K562 (cell line): ENCODE measurements around the gene CRYBG1. TPM values are rescaled to one million over a fixed set of nuclear protein-coding genes. Genes with fewer than 3 reads are reported as not detected.

ENCODE experiments used
- ARID4B ChIP-seq: sonication (generic); formaldehyde crosslinking; IDR thresholded peaks from 2 replicates; pipeline ENCODE4 v1.8.0; 2022; ENCODE audit warnings: mild to moderate bottlenecking, missing genetic modification reagents
- BRD9 ChIP-seq: fragments of 450-650 bp; IDR thresholded peaks from 2 replicates; pipeline ENCODE4 v1.6.1; 2018; ENCODE audit warnings: low read depth; ENCODE audit not compliant: partially characterized antibody
- CHD4 ChIP-seq: fragments of 200-600 bp; sonication (generic); IDR thresholded peaks from 3 replicates; pipeline ENCODE4 v1.6.1; 2012; ENCODE audit warnings: low read depth, mild to moderate bottlenecking, mixed read lengths, low read length, inconsistent platforms; ENCODE audit not compliant: insufficient read depth, insufficient replicate concordance, poor library complexity, severe bottlenecking
- CREM ChIP-seq: IDR thresholded peaks from 2 replicates; pipeline ENCODE4 v1.6.1; 2014; ENCODE audit warnings: antibody characterized with exemption, low read depth
- CXXC5 ChIP-seq: fragments of 250-450 bp; sonication (Bioruptor Pico); IDR thresholded peaks from 2 replicates; pipeline ENCODE4 v1.8.0; 2022; ENCODE audit warnings: inconsistent platforms, mild to moderate bottlenecking, moderate library complexity
- ELF4 ChIP-seq: fragments of 450-650 bp; formaldehyde crosslinking; IDR thresholded peaks from 2 replicates; pipeline ENCODE4 v1.4.0; 2022; ENCODE audit warnings: missing genetic modification characterization
- HDAC6 ChIP-seq: IDR thresholded peaks from 2 replicates; pipeline ENCODE4 v1.6.1; 2012; ENCODE audit warnings: low read depth, mild to moderate bottlenecking, control low read depth, inconsistent platforms, low read length, moderate library complexity
- ILK ChIP-seq: fragments of 450-650 bp; IDR thresholded peaks from 2 replicates; pipeline ENCODE4 v1.6.1; 2016; ENCODE audit warnings: missing genetic modification characterization, low read depth, mild to moderate bottlenecking, missing compliant biosample characterization, moderate library complexity, borderline replicate concordance
- KAT2B ChIP-seq: IDR thresholded peaks from one replicate; pipeline ENCODE4 v1.6.1; 2012; ENCODE audit warnings: low read depth, mild to moderate bottlenecking, control low read depth, inconsistent platforms, low read length, moderate library complexity
- MBD1 ChIP-seq: fragments of 250-450 bp; sonication (Bioruptor Pico); IDR thresholded peaks from 2 replicates; pipeline ENCODE4 v1.8.0; 2022; ENCODE audit warnings: inconsistent platforms
- MYNN ChIP-seq, 2 experiments: sonication (generic); formaldehyde crosslinking in 1 of 2; IDR thresholded peaks; 2 replicates each; pipeline versions ENCODE4 v1.5.0 to v1.6.1; 2016 to 2020; ENCODE audit warnings: antibody characterized with exemption in 1 of 2, missing genetic modification reagents in 1 of 2
- NELFE ChIP-seq: IDR thresholded peaks from 2 replicates; pipeline ENCODE4 v1.6.1; 2011; ENCODE audit warnings: mild to moderate bottlenecking; ENCODE audit not compliant: insufficient read depth, insufficient read length
- PURB ChIP-seq: sonication (generic); formaldehyde crosslinking; IDR thresholded peaks from 2 replicates; pipeline ENCODE4 v1.9.0; 2021; ENCODE audit warnings: low read depth, mild to moderate bottlenecking, missing genetic modification reagents
- SMAD2 ChIP-seq: fragments of 150-350 bp; IDR thresholded peaks from 2 replicates; pipeline ENCODE4 v1.6.1; 2014; ENCODE audit warnings: low read depth, mild to moderate bottlenecking, low read length
- STAT5B ChIP-seq: fragments of 250-450 bp; sonication (Bioruptor Pico); IDR thresholded peaks from 2 replicates; pipeline ENCODE4 v1.8.0; 2021; ENCODE audit warnings: mild to moderate bottlenecking, inconsistent platforms
- ZNF354B ChIP-seq: fragments of 250-450 bp; sonication (Bioruptor Pico); IDR thresholded peaks from 2 replicates; pipeline ENCODE4 v1.4.0; 2020
- ZNF707 ChIP-seq: fragments of 250-450 bp; sonication (Bioruptor Pico); conservative IDR thresholded peaks from 2 replicates; pipeline ENCODE4 v1.8.0; 2022; ENCODE audit warnings: inconsistent platforms, mild to moderate bottlenecking, moderate library complexity
- polyA plus RNA-seq, 8 experiments: library from polyadenylated mRNA; depleted of rRNA in 4 of 8; stranded (reverse) in 5 of 8; unstranded in 3 of 8; fragments of >200 nt; fragmentation: Nextera tagmentation in 2 of 8; fragmentation: Illumina TruSeq in 1 of 8; extraction: Ambion mirVana in 2 of 8; extraction: Trizol in 1 of 8; gene quantifications; 2 replicates each; pipeline versions ENCODE4 v1.2.1 to v1.2.3, GENCODE V29; 2011 to 2014; ENCODE audit warnings: inconsistent platforms in 1 of 8, missing spikeins in 1 of 8
- total RNA-seq, 7 experiments: library from RNA; depleted of rRNA in 6 of 7; stranded (reverse); fragments of >200 nt in 6 of 7; fragmentation: Illumina TruSeq in 2 of 7; extraction: Trizol in 2 of 7; gene quantifications; 2 replicates each; pipeline versions ENCODE4 v1.2.1 to v1.2.3, GENCODE V29; 2011 to 2021; ENCODE audit warnings: low replicate concordance in 1 of 7
- TF ChIP-seq, protein P1 (sequence below): sonication (generic); formaldehyde crosslinking; IDR thresholded peaks from 2 replicates; pipeline ENCODE4 v1.8.0; 2022; ENCODE audit warnings: mild to moderate bottlenecking, missing genetic modification reagents
- TF ChIP-seq, protein P2 (sequence below): IDR thresholded peaks from 2 replicates; pipeline ENCODE4 v1.6.1; 2014; ENCODE audit warnings: antibody characterized with exemption

Gene CRYBG1
- total and polyA plus RNA-seq, 9 of the 15 experiments (the other 6 are each of a cell fraction or from before 2014, with no cell fraction given) = 0.07 to 0.47 (median 0.11) TPM

DNA sequence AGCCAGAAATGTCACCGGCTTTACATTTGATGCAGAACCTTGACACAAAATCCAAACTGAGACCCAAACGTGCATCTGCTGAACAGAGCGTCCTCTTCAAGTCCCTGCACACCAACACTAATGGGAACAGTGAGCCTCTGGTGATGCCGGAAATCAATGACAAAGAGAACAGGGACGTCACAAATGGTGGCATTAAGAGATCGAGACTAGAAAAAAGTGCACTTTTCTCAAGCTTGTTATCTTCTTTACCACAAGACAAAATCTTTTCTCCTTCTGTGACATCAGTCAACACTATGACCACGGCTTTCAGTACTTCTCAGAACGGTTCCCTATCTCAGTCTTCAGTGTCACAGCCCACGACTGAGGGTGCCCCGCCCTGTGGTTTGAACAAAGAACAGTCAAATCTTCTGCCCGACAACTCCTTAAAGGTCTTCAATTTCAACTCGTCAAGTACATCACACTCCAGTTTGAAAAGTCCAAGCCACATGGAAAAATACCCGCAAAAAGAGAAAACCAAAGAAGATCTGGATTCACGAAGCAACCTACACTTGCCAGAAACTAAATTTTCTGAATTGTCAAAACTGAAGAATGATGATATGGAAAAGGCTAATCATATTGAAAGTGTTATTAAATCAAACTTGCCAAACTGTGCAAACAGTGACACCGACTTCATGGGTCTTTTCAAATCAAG, 160.3 kb downstream of the CRYBG1 start (continued):
- no peak for TF ChIP-seq ARID4B
- TF ChIP-seq STAT5B (CRISPR knock-in tag) = no peak
- TF ChIP-seq ZNF354B (CRISPR knock-in tag) = no peak
- TF ChIP-seq SMAD2 = no peak
- no peak for TF ChIP-seq HDAC6
- TF ChIP-seq ZNF707 = no peak
- TF ChIP-seq KAT2B = no peak
- TF ChIP-seq, protein P1, sequence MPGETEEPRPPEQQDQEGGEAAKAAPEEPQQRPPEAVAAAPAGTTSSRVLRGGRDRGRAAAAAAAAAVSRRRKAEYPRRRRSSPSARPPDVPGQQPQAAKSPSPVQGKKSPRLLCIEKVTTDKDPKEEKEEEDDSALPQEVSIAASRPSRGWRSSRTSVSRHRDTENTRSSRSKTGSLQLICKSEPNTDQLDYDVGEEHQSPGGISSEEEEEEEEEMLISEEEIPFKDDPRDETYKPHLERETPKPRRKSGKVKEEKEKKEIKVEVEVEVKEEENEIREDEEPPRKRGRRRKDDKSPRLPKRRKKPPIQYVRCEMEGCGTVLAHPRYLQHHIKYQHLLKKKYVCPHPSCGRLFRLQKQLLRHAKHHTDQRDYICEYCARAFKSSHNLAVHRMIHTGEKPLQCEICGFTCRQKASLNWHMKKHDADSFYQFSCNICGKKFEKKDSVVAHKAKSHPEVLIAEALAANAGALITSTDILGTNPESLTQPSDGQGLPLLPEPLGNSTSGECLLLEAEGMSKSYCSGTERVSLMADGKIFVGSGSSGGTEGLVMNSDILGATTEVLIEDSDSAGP (CRISPR knock-in tag) = no peak
- no peak for TF ChIP-seq NELFE
- TF ChIP-seq CREM = peak; percentile 86
- TF ChIP-seq, protein P2, sequence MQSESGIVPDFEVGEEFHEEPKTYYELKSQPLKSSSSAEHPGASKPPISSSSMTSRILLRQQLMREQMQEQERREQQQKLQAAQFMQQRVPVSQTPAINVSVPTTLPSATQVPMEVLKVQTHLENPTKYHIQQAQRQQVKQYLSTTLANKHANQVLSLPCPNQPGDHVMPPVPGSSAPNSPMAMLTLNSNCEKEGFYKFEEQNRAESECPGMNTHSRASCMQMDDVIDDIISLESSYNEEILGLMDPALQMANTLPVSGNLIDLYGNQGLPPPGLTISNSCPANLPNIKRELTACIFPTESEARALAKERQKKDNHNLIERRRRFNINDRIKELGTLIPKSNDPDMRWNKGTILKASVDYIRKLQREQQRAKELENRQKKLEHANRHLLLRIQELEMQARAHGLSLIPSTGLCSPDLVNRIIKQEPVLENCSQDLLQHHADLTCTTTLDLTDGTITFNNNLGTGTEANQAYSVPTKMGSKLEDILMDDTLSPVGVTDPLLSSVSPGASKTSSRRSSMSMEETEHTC = peak; percentile 51; the same call in 1 of the 2 replicates
- TF ChIP-seq ELF4 = no peak
- no peak for TF ChIP-seq MYNN (IDR thresholded peaks at IDR 0.05)
- no peak for TF ChIP-seq MYNN (CRISPR knock-in tag; IDR thresholded peaks at IDR 0.05)
- TF ChIP-seq PURB (CRISPR knock-in tag) = no peak
- no peak for TF ChIP-seq CHD4
- TF ChIP-seq ILK (tag) = no peak
- peak; percentile 99 for TF ChIP-seq CXXC5
- TF ChIP-seq MBD1 (CRISPR knock-in tag) = no peak
- TF ChIP-seq BRD9 = peak; percentile 23
